ENCODE measurements around the gene RTTN. TPM values are rescaled to one million over a fixed set of nuclear protein-coding genes. Genes with fewer than 3 reads are reported as not detected.
A peak's percentile ranks its signal among the peaks of the same experiment; 100 is the strongest.

RTTN gene
- total RNA-seq, 2 experiments from 2014 or later: 22.2 to 29.7 TPM

DNA sequence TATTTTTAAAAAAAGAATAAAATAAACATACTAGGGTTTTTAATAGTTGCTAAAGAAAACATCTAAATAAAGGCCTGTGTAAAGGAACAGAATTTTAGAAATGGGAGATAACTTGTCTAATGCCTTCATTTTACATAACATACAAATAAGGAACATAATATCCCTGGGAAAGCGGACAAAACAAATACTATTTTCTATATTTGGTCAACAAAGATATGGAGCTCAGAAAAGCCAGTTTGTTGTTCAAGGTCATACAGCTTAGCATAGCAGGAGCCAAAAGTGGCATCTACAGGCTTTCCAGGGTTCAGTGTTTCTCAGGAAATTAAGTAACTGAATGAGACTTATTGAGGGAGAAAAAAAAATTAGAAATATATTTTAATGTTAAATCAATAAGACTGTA lies 184.4 kb downstream of the RTTN start:
- ATAC-seq: no peak
- Mint-ChIP-seq H3K9me3 (ENCODE audit: low read depth) (no peaks in the 10 kb centered on the region), H3K4me1 (no peaks in the 10 kb centered on the region), H3K27me3 (no peaks in the 10 kb centered on the region), H3K27ac (no peak overlapping the region), H3K4me3 (no peak overlapping the region), H3K36me3 (ENCODE audit: low read depth) (peaks cover 50% of the 10 kb centered on the region)
- ChIA-PET POLR2A (interaction anchor here (0.7 kb wide), 1 partner anchor 19 kb away, joined by 3 read pairs; no protein-coding TSS in a partner anchor), CTCF (no interaction called here)
- intact Hi-C loops (cut with DNase I, micrococcal nuclease): no loop called here
- no peak for DNase-seq

- no peak overlapping the region for H3K27ac Mint-ChIP-seq
- no peaks in the 10 kb centered on the region for H3K27me3 Mint-ChIP-seq
Observed at GRCh38 chr18:70019991-70020390, 185.5 kb downstream of the RTTN start.

DNA sequence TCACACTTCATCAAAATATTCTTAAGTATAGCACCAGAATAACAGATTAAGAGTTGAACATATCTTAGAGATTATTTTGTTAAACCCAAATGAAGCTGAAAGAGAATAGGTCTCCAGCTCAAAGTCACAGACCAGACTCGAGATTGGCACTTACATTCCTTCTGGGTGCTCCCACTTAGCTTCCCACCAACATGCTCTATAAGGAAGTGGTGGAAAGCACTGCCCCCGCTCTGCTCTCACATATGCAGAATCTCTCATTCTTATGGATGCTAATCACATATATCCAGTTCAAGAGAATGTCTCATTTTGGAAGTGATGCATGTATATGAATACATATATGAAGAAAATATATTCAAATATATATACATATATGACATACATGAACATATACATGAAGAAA lies 186.4 kb downstream of the RTTN start:
- intact Hi-C loops (cut with DNase I, micrococcal nuclease): no loop called here
- no peak for ATAC-seq
- no peaks in the 10 kb centered on the region for H3K27me3 Mint-ChIP-seq
- H3K36me3 Mint-ChIP-seq (ENCODE audit: low read depth): peaks cover 46% of the 10 kb centered on the region
- H3K9me3 Mint-ChIP-seq (ENCODE audit: low read depth): no peaks in the 10 kb centered on the region
- no peak for DNase-seq
- POLR2A ChIA-PET: no interaction called here
- CTCF ChIA-PET: no interaction called here
- no peak overlapping the region for H3K27ac Mint-ChIP-seq
- no peak overlapping the region for H3K4me3 Mint-ChIP-seq
- no peaks in the 10 kb centered on the region for H3K4me1 Mint-ChIP-seq

More at GRCh38 chr18:70019991-70020390, 185.5 kb downstream of the RTTN start:
- no peak overlapping the region for H3K4me3 Mint-ChIP-seq
- peaks cover 46% of the 10 kb centered on the region for H3K36me3 Mint-ChIP-seq (ENCODE audit: low read depth)
- ATAC-seq (no peak), DNase-seq (no peak)
- ChIA-PET POLR2A (no interaction called here), CTCF (no interaction called here)
- no peaks in the 10 kb centered on the region for H3K4me1 Mint-ChIP-seq
- intact Hi-C loops (cut with DNase I, micrococcal nuclease): no loop called here
- no peaks in the 10 kb centered on the region for H3K9me3 Mint-ChIP-seq (ENCODE audit: low read depth)

DNA sequence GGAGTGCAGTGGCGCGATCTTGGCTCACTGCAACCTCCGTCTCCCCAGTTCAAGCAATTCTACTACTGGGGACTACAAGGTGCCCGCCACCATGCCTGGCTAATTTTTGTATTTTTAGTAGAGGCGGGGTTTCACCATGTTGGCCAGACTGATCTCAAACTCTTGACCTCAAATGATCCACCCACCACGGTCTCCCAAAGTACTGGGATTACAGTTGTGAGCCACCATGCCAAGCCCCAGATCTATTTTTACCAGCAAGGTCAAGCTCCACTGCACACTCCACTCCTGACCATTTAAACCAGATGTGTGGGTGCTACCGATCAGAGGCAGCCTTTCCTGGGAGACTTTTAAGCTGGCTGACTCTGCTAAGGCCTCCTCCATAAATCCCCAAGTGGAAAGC lies 190.4 kb downstream of the RTTN start:
- no peak overlapping the region for H3K27ac Mint-ChIP-seq
- no peaks in the 10 kb centered on the region for H3K27me3 Mint-ChIP-seq
- no peaks in the 10 kb centered on the region for H3K4me1 Mint-ChIP-seq
- ATAC-seq (no peak), DNase-seq (no peak)
- H3K4me3 Mint-ChIP-seq: no peak overlapping the region
- intact Hi-C loops (cut with DNase I, micrococcal nuclease): no loop called here
- peaks cover 43% of the 10 kb centered on the region for H3K36me3 Mint-ChIP-seq (ENCODE audit: low read depth)
- ChIA-PET CTCF (interaction anchor here (1.6 kb wide), 1 partner anchor 11 kb away, joined by 5 read pairs; no protein-coding TSS in a partner anchor), POLR2A (no interaction called here)
- H3K9me3 Mint-ChIP-seq (ENCODE audit: low read depth): peaks cover 7% of the 10 kb centered on the region

GRCh38 chr18:70005580-70005979 lies 199.9 kb downstream of the RTTN start:
- DNase-seq (no peak), ATAC-seq (no peak)
- intact Hi-C loops (cut with DNase I, micrococcal nuclease): no loop called here
- no peaks in the 10 kb centered on the region for H3K27me3 Mint-ChIP-seq
- H3K36me3 Mint-ChIP-seq (ENCODE audit: low read depth): peaks cover 47% of the 10 kb centered on the region
- H3K4me3 Mint-ChIP-seq: no peak overlapping the region
- peaks cover 11% of the 10 kb centered on the region for H3K9me3 Mint-ChIP-seq (ENCODE audit: low read depth)
- no peak overlapping the region for H3K27ac Mint-ChIP-seq
- H3K4me1 Mint-ChIP-seq: no peaks in the 10 kb centered on the region
- ChIA-PET CTCF (interaction anchor here (0.5 kb wide), 1 partner anchor 135 kb away, joined by 3 read pairs; no protein-coding TSS in a partner anchor), POLR2A (no interaction called here)

DNA sequence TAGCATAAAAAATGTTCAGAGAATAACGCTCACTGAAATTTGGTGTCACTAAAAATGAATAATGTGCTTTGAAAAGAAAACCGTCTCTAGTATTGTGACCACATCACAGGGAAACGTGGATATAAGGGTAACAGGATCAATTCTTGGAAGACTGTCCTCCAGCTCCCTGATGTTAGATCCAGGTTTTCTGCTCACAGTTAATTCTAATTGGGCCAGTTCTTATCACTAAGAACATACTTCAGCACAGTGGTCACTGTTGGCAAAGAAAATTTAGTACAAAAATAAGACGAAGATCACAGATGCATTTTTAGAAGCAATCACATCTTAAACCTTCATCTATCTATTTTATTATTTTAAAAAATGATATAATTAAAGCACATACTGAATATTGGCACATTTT lies 200.8 kb downstream of the RTTN start:
- no peak for ATAC-seq
- H3K4me1 Mint-ChIP-seq: no peaks in the 10 kb centered on the region
- DNase-seq: no peak
- peaks cover 2% of the 10 kb centered on the region for H3K9me3 Mint-ChIP-seq (ENCODE audit: low read depth)
- CTCF ChIA-PET: interaction anchor here (1.0 to 1.2 kb wide), 2 partner anchors 11 to 368 kb away, joined by 3 to 5 read pairs; no protein-coding TSS in a partner anchor
- POLR2A ChIA-PET: no interaction called here
- no peak overlapping the region for H3K27ac Mint-ChIP-seq
- H3K36me3 Mint-ChIP-seq (ENCODE audit: low read depth): peaks cover 40% of the 10 kb centered on the region
- no peak overlapping the region for H3K4me3 Mint-ChIP-seq
- intact Hi-C loops (cut with DNase I, micrococcal nuclease): no loop called here
- no peaks in the 10 kb centered on the region for H3K27me3 Mint-ChIP-seq

- ChIA-PET CTCF (no interaction called here), POLR2A (no interaction called here)
Observed at GRCh38 chr18:69999656-70000055, 205.8 kb downstream of the RTTN start.

GRCh38 chr18:69998523-69998987 lies 206.9 kb downstream of the RTTN start:
- DNase-seq (no peak), ATAC-seq (no peak)
- Mint-ChIP-seq H3K27ac (no peak overlapping the region), H3K27me3 (no peaks in the 10 kb centered on the region), H3K36me3 (ENCODE audit: low read depth) (peaks cover 50% of the 10 kb centered on the region), H3K4me1 (peaks cover 13% of the 10 kb centered on the region), H3K4me3 (no peak overlapping the region), H3K9me3 (ENCODE audit: low read depth) (peaks cover 1% of the 10 kb centered on the region)
- POLR2A ChIA-PET: no interaction called here
- CTCF ChIA-PET: no interaction called here
- intact Hi-C loops (cut with DNase I, micrococcal nuclease): loop anchor here in 1 of 2 experiments (10.0 kb wide), 1 partner anchor 56 kb away; no protein-coding TSS in a partner anchor

More at GRCh38 chr18:69999656-70000055, 205.8 kb downstream of the RTTN start:
- Mint-ChIP-seq H3K27ac (no peak overlapping the region), H3K4me1 (peaks cover 11% of the 10 kb centered on the region), H3K4me3 (no peak overlapping the region), H3K36me3 (ENCODE audit: low read depth) (peaks cover 49% of the 10 kb centered on the region), H3K9me3 (ENCODE audit: low read depth) (peaks cover under 1% of the 10 kb centered on the region), H3K27me3 (no peaks in the 10 kb centered on the region)
- no peak for DNase-seq
- ATAC-seq: no peak
- intact Hi-C loops (cut with DNase I, micrococcal nuclease): loop anchor here in 1 of 2 experiments (10.0 kb wide), 1 partner anchor 55 kb away; no protein-coding TSS in a partner anchor

DNA sequence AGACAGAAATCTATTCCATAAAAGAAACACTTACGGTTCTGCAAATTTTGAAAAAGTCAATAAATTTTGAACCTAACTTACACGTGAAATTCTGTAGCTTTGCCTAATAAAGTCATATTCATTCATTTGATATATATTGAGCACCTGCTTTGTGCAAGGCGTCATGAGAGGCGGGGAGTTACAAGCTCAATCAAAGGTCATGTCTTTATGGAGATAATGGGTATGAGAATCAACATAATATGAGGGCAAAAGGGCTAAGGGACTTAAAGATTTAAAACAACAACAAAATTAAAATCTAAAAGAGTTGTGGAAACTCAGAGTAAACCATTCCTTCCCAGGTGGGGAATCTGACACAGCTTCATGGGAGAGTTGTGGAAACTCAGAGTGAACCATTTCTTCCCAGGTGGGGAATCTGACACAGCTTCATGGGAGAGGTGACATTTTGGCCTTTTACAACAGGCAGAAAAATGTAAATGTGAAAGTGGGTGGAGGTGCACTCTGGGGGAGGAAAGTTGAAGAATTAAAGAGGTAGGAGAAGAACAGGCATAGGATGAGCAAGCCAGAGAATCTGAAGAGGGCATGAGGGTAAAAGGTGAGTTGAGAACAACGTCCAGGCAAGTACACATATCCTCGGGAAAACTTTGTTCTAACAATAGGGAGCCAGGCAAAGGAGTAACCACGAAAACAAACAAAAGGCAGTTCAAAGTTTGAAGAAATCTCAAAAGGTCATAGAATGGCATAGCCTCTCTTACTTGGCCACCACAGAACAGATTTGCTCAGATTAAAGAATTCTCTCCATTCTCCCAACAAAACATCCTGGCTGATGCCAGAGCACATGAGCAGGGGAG lies 208.3 kb downstream of the RTTN start:
- H3K27me3 Mint-ChIP-seq: no peaks in the 10 kb centered on the region
- ChIA-PET POLR2A (interaction anchor here (0.6 kb wide), 1 partner anchor 100 kb away, joined by 3 read pairs; no protein-coding TSS in a partner anchor), CTCF (interaction anchor here (0.6 to 1.2 kb wide), 3 partner anchors 9 to 1314 kb away, joined by 3 read pairs; no protein-coding TSS in a partner anchor)
- peak overlapping the region; percentile 3 for H3K27ac Mint-ChIP-seq
- H3K4me1 Mint-ChIP-seq: peaks cover 13% of the 10 kb centered on the region
- peaks cover 4% of the 10 kb centered on the region for H3K9me3 Mint-ChIP-seq (ENCODE audit: low read depth)
- intact Hi-C loops (cut with DNase I, micrococcal nuclease): loop anchor here in 1 of 2 experiments (10.0 kb wide), 1 partner anchor 58 kb away; no protein-coding TSS in a partner anchor
- H3K36me3 Mint-ChIP-seq (ENCODE audit: low read depth): peaks cover 57% of the 10 kb centered on the region
- ATAC-seq (no peak), DNase-seq (no peak)
- no peak overlapping the region for H3K4me3 Mint-ChIP-seq

- DNase-seq (no peak), ATAC-seq (no peak)
- ChIA-PET CTCF (interaction anchor here (0.6 to 1.2 kb wide), 5 partner anchors 8 to 1313 kb away, joined by 3 read pairs; no protein-coding TSS in a partner anchor), POLR2A (interaction anchor here (0.6 kb wide), 1 partner anchor 99 kb away, joined by 3 read pairs; no protein-coding TSS in a partner anchor)
- Mint-ChIP-seq H3K9me3 (ENCODE audit: low read depth) (peaks cover 4% of the 10 kb centered on the region), H3K4me1 (peaks cover 13% of the 10 kb centered on the region), H3K36me3 (ENCODE audit: low read depth) (peaks cover 55% of the 10 kb centered on the region), H3K27me3 (no peaks in the 10 kb centered on the region), H3K4me3 (no peak overlapping the region), H3K27ac (no peak overlapping the region)
- intact Hi-C loops (cut with DNase I, micrococcal nuclease): loop anchor here in 1 of 2 experiments (10.0 kb wide), 1 partner anchor 58 kb away; no protein-coding TSS in a partner anchor
Observed at GRCh38 chr18:69996417-69996816, 209.1 kb downstream of the RTTN start.

DNA sequence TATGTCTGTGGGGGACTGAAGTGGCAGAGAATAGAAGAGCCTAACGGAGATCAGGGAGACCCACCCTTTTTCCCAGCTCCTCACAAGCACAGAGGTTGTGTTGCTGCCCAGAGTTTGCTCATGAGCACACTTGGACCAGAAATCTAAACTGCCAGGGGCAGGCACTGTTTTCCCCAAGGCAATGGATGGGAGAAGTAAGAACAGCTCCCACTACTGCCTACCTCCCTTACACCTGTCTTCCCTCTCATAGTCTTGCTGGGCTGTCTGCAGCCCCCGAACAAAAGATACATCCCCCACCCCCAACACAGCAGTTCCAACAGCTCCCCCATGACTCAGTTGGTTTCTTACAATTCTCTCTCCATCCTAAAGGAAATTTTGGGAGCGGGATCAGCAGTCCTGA lies 209.7 kb downstream of the RTTN start:
- H3K4me3 Mint-ChIP-seq: no peak overlapping the region
- H3K9me3 Mint-ChIP-seq (ENCODE audit: low read depth): peaks cover 4% of the 10 kb centered on the region
- peaks cover 50% of the 10 kb centered on the region for H3K36me3 Mint-ChIP-seq (ENCODE audit: low read depth)
- CTCF ChIA-PET: interaction anchor here (0.6 to 1.2 kb wide), 2 partner anchors 17 to 20 kb away, joined by 3 read pairs; no protein-coding TSS in a partner anchor
- H3K27me3 Mint-ChIP-seq: no peaks in the 10 kb centered on the region
- ATAC-seq: no peak
- intact Hi-C loops (cut with DNase I, micrococcal nuclease): loop anchor here in 1 of 2 experiments (10.0 kb wide), 1 partner anchor 59 kb away; no protein-coding TSS in a partner anchor
- H3K27ac Mint-ChIP-seq: no peak overlapping the region
- POLR2A ChIA-PET: no interaction called here
- no peak for DNase-seq
- peaks cover 13% of the 10 kb centered on the region for H3K4me1 Mint-ChIP-seq

Data from activated CD4-positive, alpha-beta T cell treated with anti-CD3 and anti-CD28 coated beads for 36 hours (primary cell).